Fibroblast of peridontal ligament (primary cell): ENCODE data around the gene XIRP2.
A peak's percentile ranks its signal among the peaks of the same experiment; 100 is the strongest.

ENCODE experiments used
- DNase-seq: peaks from one replicate; pipeline ENCODE4 v3.0.0-alpha.2; 2010; ENCODE audit errors: extremely low read depth

Gene XIRP2

GRCh38 chr2:167292430-167293171, 404.3 kb downstream of the XIRP2 start, which contains the start of gene B3GALT1:
TSS of gene B3GALT1 (plus strand) at chr2:167293001.
- peak; percentile 86 for DNase-seq

DNA sequence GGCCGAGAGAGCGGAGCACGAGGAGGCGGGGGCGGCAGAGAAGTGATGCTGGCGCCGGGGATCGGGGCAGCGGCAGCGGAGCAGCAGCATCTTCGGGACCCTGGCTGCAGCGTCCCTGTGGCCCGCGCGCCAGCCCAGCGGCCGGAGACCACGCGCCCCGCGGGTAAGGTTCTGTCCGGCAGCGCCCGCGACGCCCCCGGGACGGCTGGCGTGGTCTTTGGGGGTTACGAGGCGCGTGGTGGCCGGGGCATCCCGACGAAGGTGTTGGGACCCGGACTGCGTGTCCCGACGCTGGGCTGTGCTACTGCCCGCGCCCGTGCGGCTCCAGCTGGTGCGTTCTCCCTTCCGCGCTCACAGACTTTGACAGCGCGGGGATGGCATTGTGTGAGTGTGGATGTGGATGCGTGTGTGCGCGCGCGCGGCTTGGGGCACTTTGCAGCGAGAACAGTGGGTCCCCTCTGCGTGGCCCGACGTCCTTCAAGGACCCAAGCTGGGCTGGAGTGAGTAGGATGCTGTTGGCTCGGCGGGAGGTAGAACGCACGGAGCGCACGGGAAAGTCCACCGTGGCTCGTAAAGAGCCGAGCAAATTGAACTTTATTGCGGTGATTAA, 405.0 kb downstream of the XIRP2 start:
- DNase-seq, result peak; percentile 18

DNA sequence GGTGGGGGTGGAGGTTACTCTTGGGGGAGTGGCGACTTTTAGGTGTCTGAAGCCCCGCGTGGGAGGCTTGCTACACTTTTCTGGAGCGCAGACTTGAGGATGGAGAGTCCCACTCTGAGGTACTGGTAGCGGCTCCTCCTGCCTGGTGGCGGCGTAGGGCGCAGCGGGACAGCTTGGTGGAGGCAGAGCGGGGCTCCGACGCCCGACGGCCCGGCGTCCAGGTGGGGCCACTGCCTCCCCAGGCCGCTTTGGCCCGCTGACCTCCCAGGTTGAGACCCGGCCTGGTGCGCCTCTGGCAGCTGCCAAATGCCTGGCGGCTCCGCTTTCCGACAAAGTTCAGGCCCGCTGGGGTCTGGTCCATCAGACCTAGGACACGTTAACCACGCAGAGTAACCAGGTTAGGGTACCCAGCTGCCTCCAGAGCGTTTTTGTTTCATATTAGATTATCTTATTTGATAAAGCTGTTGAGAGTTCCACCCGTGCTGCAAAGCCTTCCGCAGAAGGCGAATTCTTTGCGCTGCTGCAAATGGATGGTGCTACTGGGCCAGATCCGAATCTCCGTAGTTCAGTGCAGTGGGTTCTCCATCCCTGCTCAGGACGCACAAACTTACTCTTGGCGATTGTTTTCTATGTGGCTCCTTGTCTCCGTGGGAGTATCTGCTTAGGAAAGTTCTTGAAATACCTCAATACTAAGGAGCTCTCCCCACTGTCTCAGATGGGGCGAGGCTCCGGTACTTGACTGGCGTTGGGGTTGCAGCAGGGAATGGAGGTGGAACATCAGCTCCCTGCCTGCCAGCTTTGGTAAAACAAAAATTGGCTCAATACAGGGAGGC, 405.9 kb downstream of the XIRP2 start:
- DNase-seq, result peak; percentile 34

GRCh38 chr2:167294776-167295140, 406.5 kb downstream of the XIRP2 start:
- peak; percentile 43 for DNase-seq

DNA sequence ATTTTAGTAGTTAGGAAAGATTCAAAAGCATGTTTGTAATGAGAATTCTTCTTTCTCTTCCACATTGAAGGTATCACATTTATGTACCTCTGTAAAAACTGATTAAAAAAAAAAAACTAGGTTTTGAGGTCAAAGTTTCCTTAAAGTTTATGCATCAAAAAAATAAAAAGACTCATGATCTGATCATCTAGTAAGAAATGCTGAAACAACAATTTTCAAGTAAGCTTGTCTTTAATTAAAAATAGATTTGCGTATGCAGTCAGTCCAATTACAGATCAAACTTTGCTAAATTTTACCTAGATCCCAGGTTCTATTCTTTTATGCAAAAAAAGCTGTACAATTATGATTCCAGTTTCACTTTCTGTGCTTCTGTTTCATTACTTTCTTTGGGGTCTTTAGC, 409.0 kb downstream of the XIRP2 start:
- no peak for DNase-seq

GRCh38 chr2:167298017-167298416, 409.7 kb downstream of the XIRP2 start:
- no peak for DNase-seq
